WTC11 (cell line): ENCODE data around the gene SYNDIG1. TPM values are rescaled to one million over a fixed set of nuclear protein-coding genes. Genes with fewer than 3 reads are reported as not detected.

Source experiments
- ATAC-seq: fragments of 200-7000 bp; cut with Tn5 transposase; 2 replicates; pipeline ENCODE4 v1.10.0; 2021; ENCODE audit warnings: mild to moderate bottlenecking, moderate library complexity
- CTCF ChIA-PET: fragments of 300-600 bp; sonication (Branson Sonifier 250); formaldehyde crosslinking; loops from one replicate; lab custom pipeline; 2021; ENCODE audit warnings: antibody characterized with exemption; lab: Charles Lee
- POLR2A ChIA-PET: fragments of 350-600 bp; sonication (Branson Sonifier 250); formaldehyde crosslinking; loops from one replicate; lab custom pipeline; 2021; ENCODE audit warnings: antibody characterized with exemption; lab: Charles Lee
- DNase-seq: peaks from one replicate; pipeline ENCODE4 v3.0.0; 2021; ENCODE audit warnings: low spot score
- H3K27ac Mint-ChIP-seq: 2 replicates; pipeline ENCODE4 v1.8.0; 2021; ENCODE audit warnings: mixed read lengths
- H3K27me3 Mint-ChIP-seq: 2 replicates; pipeline ENCODE4 v1.8.0; 2021; ENCODE audit warnings: low read depth, mild to moderate bottlenecking, moderate library complexity, mixed read lengths
- H3K36me3 Mint-ChIP-seq: 2 replicates; pipeline ENCODE4 v1.8.0; 2021; ENCODE audit warnings: mixed read lengths
- H3K4me1 Mint-ChIP-seq: 2 replicates; pipeline ENCODE4 v1.8.0; 2022; ENCODE audit warnings: mixed read lengths
- H3K4me3 Mint-ChIP-seq: 2 replicates; pipeline ENCODE4 v1.8.0; 2021; ENCODE audit warnings: mild to moderate bottlenecking, moderate library complexity, mixed read lengths
- H3K9me3 Mint-ChIP-seq: 2 replicates; pipeline ENCODE4 v1.8.0; 2021; ENCODE audit warnings: mixed read lengths
- AFF4 ChIP-seq: sonication (generic); formaldehyde crosslinking; IDR thresholded peaks from 2 replicates; pipeline ENCODE4 v1.8.1; 2023; ENCODE audit warnings: mild to moderate bottlenecking, missing genetic modification reagents, borderline replicate concordance
- CREM ChIP-seq: sonication (generic); formaldehyde crosslinking; IDR thresholded peaks from 2 replicates; pipeline ENCODE4 v1.8.1; 2022; ENCODE audit warnings: mild to moderate bottlenecking, missing genetic modification reagents, moderate library complexity
- ELF4 ChIP-seq: sonication (generic); formaldehyde crosslinking; IDR thresholded peaks from 2 replicates; pipeline ENCODE4 v1.8.1; 2022; ENCODE audit warnings: low read depth, mild to moderate bottlenecking, moderate library complexity, missing genetic modification reagents
- JUN ChIP-seq: sonication (generic); formaldehyde crosslinking; IDR thresholded peaks from 2 replicates; pipeline ENCODE4 v1.8.0; 2023; ENCODE audit warnings: mild to moderate bottlenecking, missing genetic modification reagents
- MLX ChIP-seq: sonication (generic); formaldehyde crosslinking; IDR thresholded peaks from 2 replicates; pipeline ENCODE4 v1.8.1; 2023; ENCODE audit warnings: mild to moderate bottlenecking, missing genetic modification reagents, moderate library complexity
- MXD4 ChIP-seq: fragments of 250-450 bp; sonication (Bioruptor Pico); IDR thresholded peaks from 2 replicates; pipeline ENCODE4 v1.8.0; 2021; ENCODE audit warnings: mild to moderate bottlenecking, moderate library complexity, borderline replicate concordance
- NFYB ChIP-seq: sonication (generic); formaldehyde crosslinking; conservative IDR thresholded peaks from 2 replicates; pipeline ENCODE4 v1.8.0; 2022; ENCODE audit warnings: low read depth, missing genetic modification reagents
- NR3C1 ChIP-seq: sonication (generic); formaldehyde crosslinking; conservative IDR thresholded peaks from 2 replicates; pipeline ENCODE4 v1.8.1; 2023; ENCODE audit warnings: low read depth, mild to moderate bottlenecking, missing genetic modification reagents
- RELA ChIP-seq: sonication (generic); formaldehyde crosslinking; IDR thresholded peaks from 2 replicates; pipeline ENCODE4 v1.8.1; 2022; ENCODE audit warnings: missing genetic modification reagents, mild to moderate bottlenecking, borderline replicate concordance
- SP1 ChIP-seq: sonication (generic); formaldehyde crosslinking; conservative IDR thresholded peaks from 2 replicates; pipeline ENCODE4 v1.8.1; 2022; ENCODE audit warnings: missing genetic modification reagents
- ZNF396 ChIP-seq: fragments of 250-450 bp; sonication (Bioruptor Pico); IDR thresholded peaks from 2 replicates; pipeline ENCODE4 v1.8.0; 2021; ENCODE audit warnings: mild to moderate bottlenecking, moderate library complexity, borderline replicate concordance
- ZNF423 ChIP-seq: fragments of 250-450 bp; sonication (Bioruptor Pico); IDR thresholded peaks from 2 replicates; pipeline ENCODE4 v2.1.2; 2022; ENCODE audit warnings: mild to moderate bottlenecking, moderate library complexity
- total RNA-seq: library from RNA; stranded (reverse); gene quantifications from 3 replicates; pipeline ENCODE4 v1.2.3, GENCODE V29; 2021
- TF ChIP-seq, protein P1 (sequence below): sonication (generic); formaldehyde crosslinking; IDR thresholded peaks from 2 replicates; pipeline ENCODE4 v1.8.0; 2023; ENCODE audit warnings: missing genetic modification reagents, mild to moderate bottlenecking, borderline replicate concordance
- TF ChIP-seq, protein P2 (sequence below): sonication (generic); formaldehyde crosslinking; IDR thresholded peaks from 2 replicates; pipeline ENCODE4 v1.8.1; 2023; ENCODE audit warnings: mild to moderate bottlenecking, missing genetic modification reagents, moderate library complexity
- TF ChIP-seq, protein P3 (sequence below): sonication (generic); formaldehyde crosslinking; IDR thresholded peaks from 2 replicates; pipeline ENCODE4 v1.8.0; 2022; ENCODE audit warnings: mild to moderate bottlenecking, missing genetic modification reagents

The SYNDIG1 gene
- total RNA-seq, 1 experiment from 2014 or later: 6.4 TPM

DNA sequence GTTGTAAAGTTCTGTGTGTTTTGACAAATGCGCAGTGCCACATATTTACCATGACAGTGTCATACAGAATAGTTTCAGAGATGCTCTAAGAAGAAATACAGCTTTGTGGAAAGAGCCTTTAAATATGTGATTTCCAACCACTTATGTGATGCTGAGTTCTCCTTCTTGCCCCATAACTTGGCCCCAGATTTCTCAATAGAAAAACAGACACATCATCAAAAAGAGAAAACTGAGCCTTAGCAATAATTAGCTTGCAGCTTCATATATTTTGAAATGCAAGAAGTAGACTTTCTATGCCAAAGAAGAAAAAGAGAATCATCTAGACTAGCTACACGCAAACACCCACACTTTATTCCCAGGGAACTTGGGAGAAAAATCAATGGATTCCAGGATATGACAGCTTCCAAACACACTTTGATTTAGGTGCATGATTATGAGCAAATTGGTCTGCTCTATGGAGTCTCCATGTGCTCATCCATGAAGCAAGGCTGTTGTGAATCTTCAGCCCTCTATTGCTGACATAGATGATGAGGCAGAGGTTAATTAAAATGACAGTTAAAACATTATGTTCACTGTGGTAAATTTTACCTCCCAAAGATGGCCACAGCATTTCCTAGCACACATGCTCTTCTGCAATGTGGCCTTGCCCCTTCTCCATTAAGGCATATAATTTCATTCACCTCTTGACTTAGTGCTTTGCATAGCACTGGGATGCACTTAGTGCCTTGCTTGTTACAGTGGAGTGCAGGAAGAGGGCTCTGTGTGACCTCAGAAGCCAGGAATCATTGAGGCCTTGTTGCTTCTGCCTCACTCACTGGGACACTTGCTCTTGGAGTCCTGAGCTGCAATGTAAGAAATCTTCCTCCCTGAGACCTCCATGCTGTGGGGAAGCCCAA, 174.6 kb downstream of the SYNDIG1 start:
- no peaks in the 10 kb centered on the region for H3K36me3 Mint-ChIP-seq
- no peak for DNase-seq
- 0 out of 2 replicates have a peak, but pooled peaks cover 3% of the 10 kb centered on the region for H3K4me1 Mint-ChIP-seq
- peaks cover 11% of the 10 kb centered on the region for H3K9me3 Mint-ChIP-seq
- H3K27me3 Mint-ChIP-seq: no peaks in the 10 kb centered on the region
- CTCF ChIA-PET: interaction anchor here (0.9 kb wide), 1 partner anchor 33 kb away, joined by 3 read pairs; no protein-coding TSS in a partner anchor
- TF ChIP-seq ZNF396 (CRISPR knock-in tag) (no peak), SP1 (CRISPR knock-in tag) (no peak), MLX (CRISPR knock-in tag) (no peak), ZNF423 (CRISPR knock-in tag) (no peak), ELF4 (CRISPR knock-in tag) (no peak), AFF4 (CRISPR knock-in tag) (no peak), RELA (CRISPR knock-in tag) (no peak), MXD4 (no peak), JUN (CRISPR knock-in tag) (no peak), NFYB (CRISPR knock-in tag) (no peak), CREM (CRISPR knock-in tag) (no peak), NR3C1 (CRISPR knock-in tag) (no peak)
- TF ChIP-seq, protein P1, sequence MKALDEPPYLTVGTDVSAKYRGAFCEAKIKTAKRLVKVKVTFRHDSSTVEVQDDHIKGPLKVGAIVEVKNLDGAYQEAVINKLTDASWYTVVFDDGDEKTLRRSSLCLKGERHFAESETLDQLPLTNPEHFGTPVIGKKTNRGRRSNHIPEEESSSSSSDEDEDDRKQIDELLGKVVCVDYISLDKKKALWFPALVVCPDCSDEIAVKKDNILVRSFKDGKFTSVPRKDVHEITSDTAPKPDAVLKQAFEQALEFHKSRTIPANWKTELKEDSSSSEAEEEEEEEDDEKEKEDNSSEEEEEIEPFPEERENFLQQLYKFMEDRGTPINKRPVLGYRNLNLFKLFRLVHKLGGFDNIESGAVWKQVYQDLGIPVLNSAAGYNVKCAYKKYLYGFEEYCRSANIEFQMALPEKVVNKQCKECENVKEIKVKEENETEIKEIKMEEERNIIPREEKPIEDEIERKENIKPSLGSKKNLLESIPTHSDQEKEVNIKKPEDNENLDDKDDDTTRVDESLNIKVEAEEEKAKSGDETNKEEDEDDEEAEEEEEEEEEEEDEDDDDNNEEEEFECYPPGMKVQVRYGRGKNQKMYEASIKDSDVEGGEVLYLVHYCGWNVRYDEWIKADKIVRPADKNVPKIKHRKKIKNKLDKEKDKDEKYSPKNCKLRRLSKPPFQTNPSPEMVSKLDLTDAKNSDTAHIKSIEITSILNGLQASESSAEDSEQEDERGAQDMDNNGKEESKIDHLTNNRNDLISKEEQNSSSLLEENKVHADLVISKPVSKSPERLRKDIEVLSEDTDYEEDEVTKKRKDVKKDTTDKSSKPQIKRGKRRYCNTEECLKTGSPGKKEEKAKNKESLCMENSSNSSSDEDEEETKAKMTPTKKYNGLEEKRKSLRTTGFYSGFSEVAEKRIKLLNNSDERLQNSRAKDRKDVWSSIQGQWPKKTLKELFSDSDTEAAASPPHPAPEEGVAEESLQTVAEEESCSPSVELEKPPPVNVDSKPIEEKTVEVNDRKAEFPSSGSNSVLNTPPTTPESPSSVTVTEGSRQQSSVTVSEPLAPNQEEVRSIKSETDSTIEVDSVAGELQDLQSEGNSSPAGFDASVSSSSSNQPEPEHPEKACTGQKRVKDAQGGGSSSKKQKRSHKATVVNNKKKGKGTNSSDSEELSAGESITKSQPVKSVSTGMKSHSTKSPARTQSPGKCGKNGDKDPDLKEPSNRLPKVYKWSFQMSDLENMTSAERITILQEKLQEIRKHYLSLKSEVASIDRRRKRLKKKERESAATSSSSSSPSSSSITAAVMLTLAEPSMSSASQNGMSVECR (CRISPR knock-in tag): no peak
- TF ChIP-seq, protein P2, sequence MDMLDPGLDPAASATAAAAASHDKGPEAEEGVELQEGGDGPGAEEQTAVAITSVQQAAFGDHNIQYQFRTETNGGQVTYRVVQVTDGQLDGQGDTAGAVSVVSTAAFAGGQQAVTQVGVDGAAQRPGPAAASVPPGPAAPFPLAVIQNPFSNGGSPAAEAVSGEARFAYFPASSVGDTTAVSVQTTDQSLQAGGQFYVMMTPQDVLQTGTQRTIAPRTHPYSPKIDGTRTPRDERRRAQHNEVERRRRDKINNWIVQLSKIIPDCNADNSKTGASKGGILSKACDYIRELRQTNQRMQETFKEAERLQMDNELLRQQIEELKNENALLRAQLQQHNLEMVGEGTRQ: no peak
- TF ChIP-seq, protein P3, sequence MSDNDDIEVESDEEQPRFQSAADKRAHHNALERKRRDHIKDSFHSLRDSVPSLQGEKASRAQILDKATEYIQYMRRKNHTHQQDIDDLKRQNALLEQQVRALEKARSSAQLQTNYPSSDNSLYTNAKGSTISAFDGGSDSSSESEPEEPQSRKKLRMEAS (CRISPR knock-in tag): no peak
- TF ChIP-seq, all 79 proteins: peak for 0
- H3K4me3 Mint-ChIP-seq: no peak overlapping the region
- no peak overlapping the region for H3K27ac Mint-ChIP-seq
- POLR2A ChIA-PET: no interaction called here
- no peak for ATAC-seq
